GM12874 (cell line): ENCODE data around the gene PTPRM.

Experiments
- CTCF ChIP-seq: IDR thresholded peaks from 2 replicates; pipeline ENCODE4 v1.5.1; 2011; ENCODE audit warnings: low read depth, mild to moderate bottlenecking, control low read depth, low read length, moderate library complexity; ENCODE audit not compliant: insufficient read depth

Gene PTPRM

GRCh38 chr18:7535436-7536205 lies 31.5 kb upstream of the PTPRM start:
- no peak for TF ChIP-seq CTCF

- TF ChIP-seq CTCF, result no peak
These were observed 30.0 kb upstream of the PTPRM start for GRCh38 chr18:7537145-7537544.

GRCh38 chr18:7541835-7542234 lies 25.3 kb upstream of the PTPRM start:
- no peak for TF ChIP-seq CTCF

GRCh38 chr18:7544686-7545085 lies 22.4 kb upstream of the PTPRM start:
- TF ChIP-seq CTCF, result no peak

- TF ChIP-seq CTCF, result no peak
These were observed 21.4 kb upstream of the PTPRM start for GRCh38 chr18:7545734-7546133.

- TF ChIP-seq CTCF, result no peak
These were observed 18.9 kb upstream of the PTPRM start for GRCh38 chr18:7548221-7548620.

- TF ChIP-seq CTCF, result no peak
These were observed 18.4 kb upstream of the PTPRM start for GRCh38 chr18:7548721-7549120.
